Suprapubic skin (tissue), 4 donors: Measurements from ENCODE around the gene ZKSCAN2. TPM values are rescaled to one million over a fixed set of nuclear protein-coding genes. Genes with fewer than 3 reads are reported as not detected.

Source experiments
- DNase-seq, 2 donors: peaks; one replicate each; pipeline ENCODE4 v3.0.0-alpha.2; 2019; ENCODE audit warnings: low spot score in 2 of 2
- H3K27ac ChIP-seq: fragments of 200-600 bp; sonication (generic); one replicate; pipeline ENCODE4 v1.5.1; 2019
- H3K27me3 ChIP-seq: fragments of 200-600 bp; sonication (generic); one replicate; pipeline ENCODE4 v1.5.1; 2019
- H3K36me3 ChIP-seq: fragments of 200-600 bp; sonication (generic); one replicate; pipeline ENCODE4 v1.5.1; 2019
- H3K4me1 ChIP-seq: fragments of 200-600 bp; sonication (generic); one replicate; pipeline ENCODE4 v1.5.1; 2019
- H3K4me3 ChIP-seq: fragments of 200-600 bp; sonication (generic); one replicate; pipeline ENCODE4 v1.5.1; 2019; ENCODE audit warnings: mild to moderate bottlenecking
- H3K9me3 ChIP-seq: fragments of 200-600 bp; sonication (generic); one replicate; pipeline ENCODE4 v1.5.1; 2019
- EP300 ChIP-seq: sonication (generic); formaldehyde crosslinking; IDR thresholded peaks from one replicate; pipeline ENCODE4 v1.6.1; 2017; ENCODE audit warnings: antibody characterized with exemption
- POLR2A ChIP-seq, 2 donors: fragments of 450-650 bp; IDR thresholded peaks; one replicate each; pipeline ENCODE4 v1.6.1; 2017; ENCODE audit warnings: antibody characterized with exemption in 2 of 2, mild to moderate bottlenecking in 2 of 2, moderate library complexity in 2 of 2
- POLR2AphosphoS5 ChIP-seq, 3 donors: sonication (generic); formaldehyde crosslinking; IDR thresholded peaks; one replicate each; pipeline ENCODE4 v1.6.1; 2017; ENCODE audit warnings: antibody characterized with exemption in 3 of 3
- WGBS: methylation state at CpG from one replicate; pipeline ENCODE4 v1.1.5; 2018; 5-methylcytosine and 5-hydroxymethylcytosine counted together
- total RNA-seq, 4 donors: library from RNA; depleted of rRNA; stranded (reverse); fragments of >200 nt; gene quantifications; one replicate each; pipeline ENCODE4 v1.1.0, GENCODE V29; 2016
- TF ChIP-seq, protein P1 (sequence below), 2 donors: fragments of 200-600 bp in 1 of 2; fragments of 450-650 bp in 1 of 2; sonication (generic) in 1 of 2; IDR thresholded peaks; one replicate each; pipeline ENCODE4 v1.5.1; 2016 to 2019; ENCODE audit warnings: antibody characterized with exemption in 2 of 2, mild to moderate bottlenecking in 1 of 2, moderate library complexity in 1 of 2

Gene ZKSCAN2
- total RNA-seq, 4 donors from 2014 or later: 0.57 to 3.1 (median 1.7) TPM

DNA sequence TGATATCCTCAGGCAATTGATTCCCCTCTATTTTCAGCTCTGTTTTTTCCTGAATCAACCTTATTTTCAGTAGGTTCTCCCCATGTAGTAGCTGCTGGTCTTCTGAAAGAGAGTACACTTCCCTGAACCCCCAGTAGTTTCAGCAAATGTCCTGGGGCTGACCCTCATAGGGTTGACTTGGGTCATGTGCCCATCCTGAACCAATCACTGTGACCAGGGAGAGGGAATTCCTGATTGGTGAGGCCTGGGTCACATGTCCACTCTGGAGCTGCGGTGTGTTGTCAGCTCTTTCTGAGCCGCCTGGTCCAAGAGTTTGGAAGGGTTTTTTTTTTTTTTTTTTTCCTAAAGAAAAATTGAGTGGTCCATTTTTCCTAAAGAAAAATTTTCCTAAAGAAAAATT lies 8.3 kb upstream of the ZKSCAN2 start:
- peaks cover 4% of the 10 kb centered on the region for H3K36me3 ChIP-seq
- no peak overlapping the region for H3K4me3 ChIP-seq
- 97% methylated on average over 2 of the region's 2 CpGs for WGBS
- no peak for DNase-seq
- no peak overlapping the region for H3K27ac ChIP-seq
- TF ChIP-seq POLR2A (IDR thresholded peaks at IDR 0.05) (no peak), POLR2AphosphoS5 (IDR thresholded peaks at IDR 0.05) (no peak)
- H3K9me3 ChIP-seq: no peaks in the 10 kb centered on the region
- H3K4me1 ChIP-seq: no peaks in the 10 kb centered on the region
- no peaks in the 10 kb centered on the region for H3K27me3 ChIP-seq

DNA sequence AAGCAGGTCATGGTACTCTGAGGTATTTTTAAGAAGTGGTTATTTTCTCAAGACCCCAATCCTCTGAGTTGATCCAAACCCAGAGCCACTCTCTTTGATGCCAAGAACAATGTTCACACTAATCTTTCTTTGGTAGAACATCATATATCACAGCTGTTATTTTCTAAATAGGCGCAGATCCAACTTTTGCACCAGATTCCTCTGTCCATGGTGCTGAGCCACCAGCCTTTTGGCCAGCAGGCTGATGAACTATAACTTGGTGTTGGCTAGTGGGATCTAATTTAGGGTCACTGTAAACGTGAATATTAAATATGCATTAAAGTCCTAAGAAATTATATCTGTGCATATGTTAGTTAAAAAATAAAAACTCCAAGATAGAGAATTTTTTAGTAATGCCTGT lies 7.0 kb upstream of the ZKSCAN2 start:
- no peak for DNase-seq
- WGBS: 92% methylated on average over 2 of the region's 2 CpGs
- no peak overlapping the region for H3K4me3 ChIP-seq
- H3K9me3 ChIP-seq: no peaks in the 10 kb centered on the region
- no peak for TF ChIP-seq POLR2A (IDR thresholded peaks at IDR 0.05)
- no peak for TF ChIP-seq POLR2AphosphoS5 (IDR thresholded peaks at IDR 0.05)
- TF ChIP-seq, protein P1, sequence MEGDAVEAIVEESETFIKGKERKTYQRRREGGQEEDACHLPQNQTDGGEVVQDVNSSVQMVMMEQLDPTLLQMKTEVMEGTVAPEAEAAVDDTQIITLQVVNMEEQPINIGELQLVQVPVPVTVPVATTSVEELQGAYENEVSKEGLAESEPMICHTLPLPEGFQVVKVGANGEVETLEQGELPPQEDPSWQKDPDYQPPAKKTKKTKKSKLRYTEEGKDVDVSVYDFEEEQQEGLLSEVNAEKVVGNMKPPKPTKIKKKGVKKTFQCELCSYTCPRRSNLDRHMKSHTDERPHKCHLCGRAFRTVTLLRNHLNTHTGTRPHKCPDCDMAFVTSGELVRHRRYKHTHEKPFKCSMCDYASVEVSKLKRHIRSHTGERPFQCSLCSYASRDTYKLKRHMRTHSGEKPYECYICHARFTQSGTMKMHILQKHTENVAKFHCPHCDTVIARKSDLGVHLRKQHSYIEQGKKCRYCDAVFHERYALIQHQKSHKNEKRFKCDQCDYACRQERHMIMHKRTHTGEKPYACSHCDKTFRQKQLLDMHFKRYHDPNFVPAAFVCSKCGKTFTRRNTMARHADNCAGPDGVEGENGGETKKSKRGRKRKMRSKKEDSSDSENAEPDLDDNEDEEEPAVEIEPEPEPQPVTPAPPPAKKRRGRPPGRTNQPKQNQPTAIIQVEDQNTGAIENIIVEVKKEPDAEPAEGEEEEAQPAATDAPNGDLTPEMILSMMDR (IDR thresholded peaks at IDR 0.05): no peak
- no peak for TF ChIP-seq EP300
- H3K27ac ChIP-seq: no peak overlapping the region
- H3K36me3 ChIP-seq: peaks cover 4% of the 10 kb centered on the region
- no peaks in the 10 kb centered on the region for H3K4me1 ChIP-seq
- H3K27me3 ChIP-seq: no peaks in the 10 kb centered on the region

DNA sequence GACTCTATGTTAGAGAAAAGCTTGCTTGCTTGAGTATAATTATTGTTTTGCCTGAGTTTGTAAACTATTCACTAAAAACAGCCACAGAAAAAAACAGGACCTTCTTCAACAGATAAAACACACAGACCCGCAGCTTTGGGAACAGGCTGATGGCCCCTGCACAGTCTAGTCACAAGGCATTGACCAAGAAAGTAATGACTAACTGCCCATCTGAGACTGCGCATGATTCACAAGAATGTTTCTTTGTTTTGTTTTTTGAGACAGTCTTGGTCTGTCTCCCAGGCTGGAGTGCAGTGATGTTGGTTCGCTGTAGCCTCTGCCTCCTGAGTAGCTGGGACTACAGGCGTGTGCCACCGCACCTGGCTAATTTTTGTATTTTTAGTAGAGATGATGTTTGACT lies 2.8 kb upstream of the ZKSCAN2 start:
- TF ChIP-seq, protein P1 (IDR thresholded peaks at IDR 0.05): no peak
- TF ChIP-seq POLR2AphosphoS5 (IDR thresholded peaks at IDR 0.05) (no peak), EP300 (no peak), POLR2A (IDR thresholded peaks at IDR 0.05) (no peak)
- Histone ChIP-seq H3K4me1 (peaks cover 28% of the 10 kb centered on the region), H3K27me3 (no peaks in the 10 kb centered on the region), H3K36me3 (peaks cover 4% of the 10 kb centered on the region), H3K9me3 (no peaks in the 10 kb centered on the region), H3K4me3 (no peak overlapping the region), H3K27ac (no peak overlapping the region)
- 92% methylated on average over 5 of the region's 5 CpGs for WGBS
- DNase-seq: no peak

DNA sequence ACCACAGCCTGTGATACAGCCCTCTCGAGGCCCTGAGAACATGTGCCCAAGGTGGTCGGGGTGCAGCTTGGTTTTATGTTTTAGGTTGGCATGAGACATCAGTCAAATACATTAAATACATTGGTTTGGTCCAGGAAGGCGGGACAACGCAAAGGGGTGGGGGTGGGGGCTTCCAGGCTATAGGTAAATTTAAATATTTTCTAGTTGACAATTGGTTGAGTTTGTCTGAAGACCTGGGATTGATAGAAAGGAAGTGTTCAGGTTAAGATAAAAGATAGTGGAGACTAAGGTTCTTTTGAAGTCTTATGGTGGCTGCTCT lies 1.2 kb upstream of the ZKSCAN2 start:
- 34% methylated on average over 4 of the region's 4 CpGs for WGBS
- TF ChIP-seq, protein P1 (IDR thresholded peaks at IDR 0.05): no peak
- TF ChIP-seq EP300 (no peak), POLR2AphosphoS5 (IDR thresholded peaks at IDR 0.05) (no peak), POLR2A (IDR thresholded peaks at IDR 0.05) (no peak)
- peak overlapping the region; percentile 93 for H3K4me3 ChIP-seq
- no peaks in the 10 kb centered on the region for H3K27me3 ChIP-seq
- no peak overlapping the region for H3K27ac ChIP-seq
- H3K9me3 ChIP-seq: no peaks in the 10 kb centered on the region
- peaks cover 33% of the 10 kb centered on the region for H3K4me1 ChIP-seq
- peaks cover 11% of the 10 kb centered on the region for H3K36me3 ChIP-seq
- no peak for DNase-seq

DNA sequence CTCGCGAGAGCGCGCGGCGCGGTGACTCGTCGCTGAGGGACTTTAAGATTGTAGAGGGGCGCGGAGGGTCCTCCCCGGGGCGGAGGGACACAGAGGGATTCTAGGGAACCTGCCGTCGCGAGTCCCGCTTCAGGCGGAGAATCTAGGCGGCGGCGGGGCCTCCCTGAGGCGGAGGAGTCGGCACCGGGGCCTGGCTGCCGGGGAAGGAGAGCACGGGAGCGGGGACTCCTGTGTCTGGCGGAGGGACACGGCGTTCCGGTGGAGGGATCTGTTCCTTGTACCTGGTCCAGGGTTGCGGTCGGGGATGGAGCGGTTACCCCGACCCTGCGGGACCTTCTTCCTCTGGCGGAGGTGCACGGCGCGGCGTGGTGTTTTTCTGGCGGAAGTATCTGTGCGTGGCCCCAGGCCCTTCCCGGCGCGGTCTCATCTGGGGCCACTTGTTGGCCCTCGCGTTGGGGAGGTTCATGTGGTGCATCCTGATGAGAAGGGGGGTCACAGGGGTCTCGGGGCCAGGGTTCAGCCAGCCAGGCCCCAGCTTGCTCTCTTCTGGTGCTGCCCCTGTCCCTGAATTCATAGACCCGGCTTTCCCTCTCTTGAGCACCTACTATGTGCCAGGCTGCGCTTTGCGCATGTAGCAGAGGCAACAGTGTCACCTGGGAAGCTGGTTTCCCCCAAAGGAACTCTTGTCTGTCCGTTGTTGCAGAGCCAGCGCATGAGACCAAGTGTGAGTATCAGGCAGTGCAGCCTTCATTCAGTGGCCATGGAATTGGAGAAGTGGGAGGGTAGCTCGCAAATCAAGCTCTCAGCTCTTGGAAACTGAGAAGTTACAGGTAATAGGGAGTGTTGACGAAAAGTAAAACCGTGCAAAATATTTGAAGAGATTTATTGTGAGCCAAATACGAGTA lies 563 bp upstream of the ZKSCAN2 start:
- Histone ChIP-seq H3K27ac (peak overlapping the region; percentile 99), H3K4me3 (peak overlapping the region; percentile 93), H3K9me3 (no peaks in the 10 kb centered on the region), H3K4me1 (peaks cover 33% of the 10 kb centered on the region), H3K27me3 (no peaks in the 10 kb centered on the region), H3K36me3 (peaks cover 16% of the 10 kb centered on the region)
- TF ChIP-seq POLR2AphosphoS5 (IDR thresholded peaks at IDR 0.05) (peak in 1 of 3 donors; percentile 57), EP300 (no peak)
- WGBS: 11% methylated on average over 17 of the region's 58 CpGs
- DNase-seq: peak; percentile 85 to 87

DNA sequence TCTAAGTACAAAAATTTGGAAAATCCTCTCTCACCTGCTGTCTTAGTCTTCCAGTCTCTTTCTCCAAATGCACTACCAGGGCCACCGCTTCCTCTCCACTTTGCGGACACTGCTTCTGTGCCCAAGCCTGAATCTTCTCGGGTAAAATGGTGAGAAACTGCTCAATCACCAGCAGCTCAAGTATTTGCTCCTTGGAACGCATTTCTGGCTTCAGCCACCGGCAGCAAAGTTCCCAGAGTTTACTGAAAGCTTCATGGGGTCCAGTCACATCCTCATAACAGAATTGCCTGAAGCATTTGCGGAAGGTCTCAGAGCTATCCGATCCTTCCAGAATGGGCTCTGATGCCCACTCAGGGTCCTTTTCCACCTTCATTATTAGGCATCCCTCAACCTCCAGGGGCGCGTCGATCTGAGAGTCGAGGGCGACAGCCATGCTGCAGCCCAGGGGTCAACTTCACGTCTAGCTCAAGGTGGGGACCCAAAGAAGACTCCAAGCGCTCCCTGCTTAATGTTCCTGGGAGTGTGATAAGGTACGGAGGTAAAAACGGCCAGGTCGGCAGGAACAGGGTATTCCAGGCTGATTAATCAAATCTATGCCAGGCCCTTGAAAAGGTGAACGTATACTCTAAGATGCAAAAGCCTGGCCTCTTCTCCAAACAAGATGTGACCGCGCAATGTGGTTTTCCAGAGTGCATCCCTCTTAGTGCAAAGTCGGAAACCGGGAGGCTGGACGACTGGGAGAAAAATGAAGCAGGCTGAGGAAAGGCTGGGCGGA lies 763 bp downstream of the ZKSCAN2 start:
- DNase-seq: peak in 1 of 2 donors; percentile 64
- H3K27me3 ChIP-seq: no peaks in the 10 kb centered on the region
- H3K4me1 ChIP-seq: peaks cover 33% of the 10 kb centered on the region
- WGBS: 3% methylated on average over 24 of the region's 24 CpGs
- H3K9me3 ChIP-seq: no peaks in the 10 kb centered on the region
- peak overlapping the region; percentile 93 for H3K4me3 ChIP-seq
- peak overlapping the region; percentile 99 for H3K27ac ChIP-seq
- H3K36me3 ChIP-seq: peaks cover 24% of the 10 kb centered on the region
- TF ChIP-seq, protein P1 (IDR thresholded peaks at IDR 0.05): peak in 1 of 2 donors; percentile 7
- no peak for TF ChIP-seq EP300
- TF ChIP-seq POLR2A (IDR thresholded peaks at IDR 0.05): no peak
- TF ChIP-seq POLR2AphosphoS5 (IDR thresholded peaks at IDR 0.05): no peak
